ELR (cell line): Measurements from ENCODE around the gene RNF186.
"Not testable (repeated sequence)": the region's sequence is repeated elsewhere in the genome, so short reads cannot be mapped to it uniquely, and the experiment has no call there.

Source experiments
- DNase-seq: peaks from one replicate; pipeline ENCODE4 v3.0.0-alpha.2; 2015; ENCODE audit warnings: low read depth

RNF186 gene

GRCh38 chr1:19824541-19824940, 9.5 kb upstream of the RNF186 start:
- no peak for DNase-seq

DNA sequence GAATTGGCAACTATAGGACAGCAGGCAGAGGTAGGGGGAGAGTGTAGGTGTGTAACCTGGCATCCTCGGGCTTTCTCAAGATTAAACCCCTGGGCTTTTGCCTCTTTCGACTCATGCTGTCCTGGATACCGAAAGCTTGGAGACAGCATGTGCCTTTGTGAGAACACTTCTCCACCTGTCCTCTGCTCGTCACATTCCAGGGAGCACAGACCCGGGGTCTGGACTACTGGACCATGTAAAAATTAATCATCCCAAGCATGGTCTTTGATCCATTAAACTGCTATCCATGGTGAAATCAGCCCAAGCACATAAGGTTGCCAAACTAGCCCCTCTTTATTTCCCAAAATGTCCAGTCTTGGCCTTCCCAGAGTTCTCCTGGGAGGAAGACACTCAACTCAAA, 9.0 kb upstream of the RNF186 start:
- DNase-seq, result no peak

- no peak for DNase-seq
These were observed 4.6 kb upstream of the RNF186 start for GRCh38 chr1:19819701-19820100.

- DNase-seq, result no peak
These were observed 3.2 kb upstream of the RNF186 start for GRCh38 chr1:19818324-19818723.

DNA sequence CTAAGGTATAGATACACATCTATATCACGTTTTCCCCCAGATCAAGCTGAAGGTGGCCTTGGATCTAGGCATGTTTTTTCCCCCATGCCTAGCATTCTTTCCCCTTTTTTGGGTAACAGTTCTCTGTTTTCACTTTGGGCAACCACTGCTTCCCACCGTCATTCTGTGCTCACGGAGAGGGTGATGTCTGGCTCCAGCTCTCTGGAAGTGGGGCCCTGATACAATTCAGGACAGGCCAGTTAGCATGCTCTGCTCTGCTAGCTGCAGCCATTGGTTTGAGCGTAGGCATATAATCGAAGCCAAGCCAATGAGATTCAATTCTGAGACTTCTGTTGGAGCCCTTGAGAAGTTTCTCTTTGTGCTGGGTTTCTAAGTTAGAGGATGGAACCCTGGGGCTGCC, 2.1 kb upstream of the RNF186 start:
- DNase-seq, result no peak

DNA sequence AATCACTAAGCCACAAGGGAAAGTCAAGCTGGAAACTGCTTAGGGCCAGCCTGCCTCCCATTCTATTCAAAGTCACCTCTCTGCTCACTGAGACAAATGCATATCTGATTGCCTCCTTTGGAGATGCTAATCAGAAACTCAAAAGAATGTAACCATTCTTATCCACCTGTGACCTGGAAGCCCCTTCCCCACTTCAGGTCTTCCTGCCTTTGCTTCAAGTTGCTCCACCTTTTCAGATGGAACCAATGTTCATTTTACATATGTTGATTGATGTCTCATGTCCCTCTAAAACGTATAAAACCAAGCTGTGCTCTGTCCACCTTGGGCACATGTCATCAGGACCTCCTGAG, 1.6 kb upstream of the RNF186 start:
- DNase-seq, result not testable (repeated sequence)

DNA sequence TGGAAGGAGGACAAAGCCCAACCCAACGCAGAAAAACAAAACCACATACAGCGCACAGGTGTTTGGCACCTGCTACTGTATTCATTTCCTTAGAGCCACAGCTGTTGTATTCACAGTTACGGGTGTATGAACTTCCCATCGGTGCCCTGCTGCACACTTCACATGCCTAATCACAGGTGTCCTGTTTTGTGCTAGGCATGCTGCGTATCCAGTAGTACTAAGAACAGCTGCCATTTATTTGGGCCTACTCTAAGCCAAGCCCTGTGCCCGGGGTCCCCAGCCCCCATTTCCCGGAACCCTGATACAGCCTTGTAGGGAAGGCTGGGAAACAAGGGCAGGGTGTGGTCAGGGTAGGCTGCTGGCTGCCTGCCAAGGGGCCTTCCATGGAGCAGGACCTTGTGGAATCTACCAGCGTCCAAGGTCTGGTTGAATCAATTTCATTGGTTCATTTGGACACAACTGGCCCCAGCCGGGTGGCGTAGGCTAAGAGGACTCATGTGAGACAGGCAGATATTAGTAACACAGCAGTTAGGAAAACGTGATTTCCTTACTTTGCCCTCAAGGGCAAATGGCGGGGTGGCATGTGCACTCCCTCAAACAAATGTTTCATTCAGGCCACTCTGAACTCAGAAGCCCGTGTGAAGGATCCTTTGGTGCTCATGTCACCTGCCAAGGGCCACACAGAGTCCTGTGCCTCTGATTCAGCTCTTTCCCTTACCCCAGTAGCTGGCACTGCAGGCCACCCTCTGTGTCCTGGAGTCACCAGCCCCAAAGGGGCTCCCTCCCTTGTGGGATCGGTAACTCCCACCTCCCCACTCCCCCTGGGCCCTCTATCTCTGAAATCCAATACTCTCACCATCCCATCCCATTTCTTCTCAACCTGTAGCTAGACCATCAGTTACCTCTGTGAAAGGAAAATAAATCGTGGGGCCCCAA, 986 bp upstream of the RNF186 start:
- DNase-seq, result no peak

DNA sequence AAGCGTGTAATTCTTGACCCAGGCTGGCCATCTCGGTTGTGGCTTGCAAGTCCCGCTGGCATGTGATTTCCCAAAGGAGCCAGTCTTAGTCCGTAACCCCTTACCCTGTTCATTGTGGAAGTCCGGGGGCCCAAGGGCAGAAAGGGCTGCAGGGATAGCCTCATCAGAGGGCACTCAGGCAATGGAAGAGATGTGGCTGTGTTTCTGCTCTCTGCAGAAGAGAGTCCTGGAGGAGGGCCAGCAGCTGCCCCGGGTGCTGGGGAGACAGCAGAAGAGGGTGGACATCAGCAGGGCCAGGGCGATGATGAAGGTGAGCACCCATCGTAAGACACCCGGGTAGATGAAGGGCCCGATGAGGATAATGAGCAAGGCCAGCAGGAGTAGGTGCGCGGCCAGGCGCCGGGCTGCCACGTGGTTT, 830 bp downstream of the RNF186 start:
- no peak for DNase-seq

DNA sequence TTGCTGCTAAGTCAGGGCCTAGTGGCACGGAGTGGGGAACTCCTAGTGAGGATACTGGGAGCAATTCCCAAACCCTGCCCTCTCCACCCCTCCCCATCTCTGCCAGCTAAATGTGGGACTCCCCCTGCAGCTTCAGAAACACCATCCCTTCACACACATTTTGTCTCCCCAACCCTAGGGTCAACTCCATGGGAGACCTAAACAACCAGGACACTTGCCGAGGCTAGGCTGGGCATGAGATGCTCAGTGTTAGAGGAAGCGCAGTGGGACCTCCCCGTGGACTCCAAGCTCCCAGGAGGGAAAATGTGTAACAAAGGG, 1.5 kb downstream of the RNF186 start:
- no peak for DNase-seq

GRCh38 chr1:19812875-19813642, 2.0 kb downstream of the RNF186 start:
- DNase-seq, result no peak

GRCh38 chr1:19811206-19811851, 3.8 kb downstream of the RNF186 start:
- peak; percentile 51 for DNase-seq

DNA sequence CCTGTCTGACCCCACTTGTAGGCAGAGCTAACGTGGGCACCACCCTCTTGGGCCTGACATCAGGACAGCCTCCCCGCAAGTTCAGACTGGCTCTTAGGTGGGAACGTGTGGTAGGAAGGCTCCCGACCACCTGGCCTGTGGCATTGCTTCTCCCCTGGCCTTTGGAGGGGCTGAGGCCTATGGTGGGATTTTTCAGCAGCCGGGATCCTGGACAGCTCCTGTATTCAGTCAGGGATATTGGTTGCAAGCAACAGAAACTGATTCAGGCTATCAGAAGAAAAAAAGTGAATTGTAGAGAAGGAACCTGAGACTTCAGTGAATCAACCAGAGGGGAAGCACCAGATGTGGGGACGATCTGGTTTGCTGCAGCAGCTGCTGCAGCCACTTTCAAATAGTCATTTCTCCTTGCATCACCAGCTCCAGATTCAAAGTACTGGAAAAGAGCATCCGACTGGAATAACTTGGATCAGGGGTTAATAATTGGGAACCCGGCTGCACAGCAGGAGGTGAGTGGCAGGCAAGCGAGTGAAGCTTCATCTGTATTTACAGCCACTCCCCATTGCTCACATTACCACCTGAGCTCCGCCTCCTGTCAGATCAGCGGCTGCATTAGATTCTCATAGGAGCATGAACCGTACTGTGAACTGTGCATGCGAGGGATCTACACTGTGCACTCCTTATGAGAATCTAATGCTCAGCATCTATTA, 5.9 kb downstream of the RNF186 start:
- peak; percentile 15 for DNase-seq

GRCh38 chr1:19808351-19808750, 6.7 kb downstream of the RNF186 start:
- DNase-seq, result no peak

DNA sequence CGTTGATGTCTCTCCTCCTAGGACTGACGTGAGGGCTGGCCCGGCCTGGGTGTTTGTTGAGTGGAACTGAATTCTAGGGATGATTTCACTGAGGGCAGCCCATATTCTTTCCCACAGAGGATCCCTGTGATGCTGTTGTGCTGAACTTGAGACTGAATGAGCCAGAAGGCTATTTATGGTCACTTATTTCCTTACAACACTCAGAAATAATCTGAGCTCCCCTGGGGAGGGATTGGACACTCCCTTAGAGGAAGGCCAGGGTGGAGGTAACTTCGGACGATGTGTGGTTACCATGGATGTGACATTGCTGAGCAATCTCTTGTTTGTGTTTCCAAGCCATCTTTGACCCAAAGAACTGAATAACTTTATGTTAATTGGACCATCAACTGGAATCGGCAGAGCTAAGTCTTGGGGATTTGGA, 10.2 kb downstream of the RNF186 start:
- DNase-seq, result no peak

- DNase-seq, result no peak
These were observed 12.8 kb downstream of the RNF186 start for GRCh38 chr1:19802269-19802668.

GRCh38 chr1:19800076-19800804, 14.8 kb downstream of the RNF186 start:
- peak; percentile 87 for DNase-seq

DNA sequence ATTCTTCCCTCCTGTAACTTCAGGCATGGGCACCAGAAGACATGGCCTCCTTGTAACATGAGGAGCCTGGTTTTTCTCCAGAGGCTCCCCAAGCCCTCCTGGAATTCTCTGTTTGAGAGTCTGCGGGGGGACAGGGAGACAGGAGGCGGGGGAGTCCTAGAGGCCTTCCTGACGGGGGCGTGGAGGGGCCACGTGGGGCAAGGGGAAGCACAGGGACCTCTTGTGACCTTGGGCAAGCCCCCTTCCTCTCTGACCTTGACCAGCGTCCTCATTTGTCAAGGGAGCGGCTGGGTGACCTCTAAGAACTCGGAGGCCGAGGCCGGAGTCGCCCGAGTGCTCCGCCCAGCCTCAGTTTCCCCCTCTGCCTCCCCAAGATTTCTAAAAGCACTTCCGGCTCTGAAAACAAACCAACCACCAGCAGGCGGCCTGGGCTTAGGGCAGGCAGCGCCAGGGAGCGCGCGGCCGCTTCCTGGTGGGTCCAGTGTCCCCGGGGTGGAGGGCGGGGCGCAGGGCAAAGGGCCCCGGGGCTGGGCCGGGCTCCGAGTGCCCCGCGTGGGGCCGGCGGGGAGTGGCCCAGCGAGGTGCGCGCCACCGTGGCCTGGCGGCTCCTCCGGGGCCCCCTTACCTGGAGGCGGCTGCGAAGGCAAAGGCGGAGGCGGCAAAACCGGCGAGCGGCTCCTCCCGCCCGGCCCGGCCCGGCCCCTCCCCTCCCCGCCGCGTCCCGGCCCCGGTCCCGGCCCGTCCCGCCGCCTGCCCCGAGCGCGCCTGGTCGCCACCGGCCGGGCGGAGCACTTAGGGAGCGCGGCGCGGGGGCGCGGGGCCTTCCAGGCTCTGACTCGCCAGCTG, 15.6 kb downstream of the RNF186 start, which contains the start of gene TMCO4:
TMCO4 (minus strand) TSS at position 687 of the 846 bp plus-strand sequence. CDS start 19,158 bp downstream, outside the sequence.
- peak; percentile 70 for DNase-seq

DNA sequence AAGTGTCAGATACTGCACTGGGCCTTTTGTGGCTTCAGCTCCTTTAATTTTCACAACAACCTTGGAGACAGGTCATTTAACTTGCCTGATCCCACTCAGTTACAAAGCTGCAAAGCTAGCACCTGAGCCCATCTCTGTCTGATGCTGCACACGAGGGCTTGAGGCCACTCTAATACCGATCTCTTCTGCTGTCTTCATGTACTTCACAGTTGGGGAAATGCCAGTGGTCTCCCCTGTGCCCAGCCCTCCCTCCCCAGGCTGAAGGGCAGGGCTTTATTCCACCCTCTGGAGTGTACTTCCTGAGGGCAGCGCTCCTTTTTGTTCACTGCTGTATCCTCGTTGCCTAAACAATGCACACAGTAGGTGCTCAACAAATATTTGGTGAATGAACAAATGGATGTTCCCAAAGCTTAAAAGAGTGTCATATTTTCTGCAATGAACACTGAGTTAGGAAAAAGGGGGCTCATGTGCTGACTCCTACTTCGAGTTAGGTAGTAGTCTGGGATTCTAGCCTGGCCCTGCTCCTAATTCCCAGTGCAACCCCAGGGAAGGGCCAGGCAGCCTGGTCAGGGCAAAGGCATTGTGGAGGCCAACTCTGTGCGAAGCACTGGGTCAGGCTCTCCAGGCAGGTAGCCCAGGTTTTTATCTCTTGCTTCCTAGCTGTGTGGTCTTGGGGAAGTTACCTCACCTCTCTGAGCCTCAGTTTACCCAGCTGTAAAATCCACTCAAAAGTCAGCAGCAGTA, 16.4 kb downstream of the RNF186 start:
- DNase-seq, result no peak

DNA sequence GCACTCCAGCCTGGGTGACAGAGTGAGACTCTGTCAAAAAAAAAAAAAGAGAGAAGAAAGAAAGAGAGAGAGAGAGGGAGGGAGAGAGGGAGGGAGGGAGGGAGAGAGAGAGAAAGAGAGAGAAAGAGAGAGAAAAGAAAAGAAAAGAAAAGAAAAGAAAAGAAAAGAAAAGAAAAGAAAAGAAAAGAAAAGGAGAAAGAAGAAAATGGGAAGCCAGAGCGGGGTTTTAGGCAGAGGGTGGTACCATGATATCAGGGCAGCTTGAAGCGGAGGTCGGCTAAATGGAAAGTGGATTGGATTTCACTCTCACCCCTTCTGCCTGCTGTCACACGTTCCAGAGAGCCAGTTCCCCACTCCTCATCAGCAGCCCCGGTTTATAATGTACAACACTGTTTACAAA, 17.3 kb downstream of the RNF186 start:
- no peak for DNase-seq

GRCh38 chr1:19794583-19794982, 20.5 kb downstream of the RNF186 start:
- DNase-seq, result no peak
